SHP77 treated with DMSO at 0.1 percent for 48 hours (cell line): ENCODE results near the gene CYBA.
A peak's percentile ranks its signal among the peaks of the same experiment; 100 is the strongest.

Source experiments
- DNase-seq: peaks from one replicate; lab custom pipeline; 2025; lab: John Stamatoyannopoulos, UW

CYBA gene

GRCh38 chr16:88650749-88651275, at the start of gene CYBA:
Gene CYBA (minus strand): TSS chr16:88651053. CDS start chr16:88651013, 40 bp downstream.
- DNase-seq, result no peak

GRCh38 chr16:88700322-88700635, 49.4 kb upstream of the CYBA start:
- DNase-seq, result no peak

- no peak for DNase-seq
Measured at GRCh38 chr16:88699180-88699579, 48.3 kb upstream of the CYBA start.

- no peak for DNase-seq
Measured at GRCh38 chr16:88698646-88699045, 47.8 kb upstream of the CYBA start.

GRCh38 chr16:88697831-88698615, 47.2 kb upstream of the CYBA start:
- no peak for DNase-seq

- DNase-seq, result no peak
Measured at GRCh38 chr16:88697116-88697830, 46.4 kb upstream of the CYBA start.

- DNase-seq, result no peak
Measured at GRCh38 chr16:88696441-88696840, 45.6 kb upstream of the CYBA start.

- no peak for DNase-seq
Measured at GRCh38 chr16:88695753-88696152, 44.9 kb upstream of the CYBA start.

GRCh38 chr16:88695218-88695617, 44.4 kb upstream of the CYBA start:
- DNase-seq, result no peak

- no peak for DNase-seq
Measured at GRCh38 chr16:88694221-88695087, 43.6 kb upstream of the CYBA start.

GRCh38 chr16:88693420-88694177, 42.7 kb upstream of the CYBA start:
- no peak for DNase-seq

- no peak for DNase-seq
Measured at GRCh38 chr16:88692861-88693260, 42.0 kb upstream of the CYBA start.

- DNase-seq, result no peak
Measured at GRCh38 chr16:88691924-88692560, 41.2 kb upstream of the CYBA start.

- no peak for DNase-seq
Measured at GRCh38 chr16:88691129-88691813, 40.4 kb upstream of the CYBA start.

GRCh38 chr16:88690341-88691128, 39.7 kb upstream of the CYBA start:
- no peak for DNase-seq

- peak; percentile 44 for DNase-seq
Measured at GRCh38 chr16:88688013-88688778, 37.3 kb upstream of the CYBA start.

GRCh38 chr16:88687676-88688012, 36.8 kb upstream of the CYBA start:
- no peak for DNase-seq

- DNase-seq, result no peak
Measured at GRCh38 chr16:88687254-88687576, 36.4 kb upstream of the CYBA start.
